Measurements from ENCODE around the gene PHKA2. TPM values are rescaled to one million over a fixed set of nuclear protein-coding genes. Genes with fewer than 3 reads are reported as not detected.

Gene PHKA2
- total and polyA plus RNA-seq, 2 of the 4 experiments (the other 2 are of a cell fraction), result 10.0 to 21.5 TPM

DNA sequence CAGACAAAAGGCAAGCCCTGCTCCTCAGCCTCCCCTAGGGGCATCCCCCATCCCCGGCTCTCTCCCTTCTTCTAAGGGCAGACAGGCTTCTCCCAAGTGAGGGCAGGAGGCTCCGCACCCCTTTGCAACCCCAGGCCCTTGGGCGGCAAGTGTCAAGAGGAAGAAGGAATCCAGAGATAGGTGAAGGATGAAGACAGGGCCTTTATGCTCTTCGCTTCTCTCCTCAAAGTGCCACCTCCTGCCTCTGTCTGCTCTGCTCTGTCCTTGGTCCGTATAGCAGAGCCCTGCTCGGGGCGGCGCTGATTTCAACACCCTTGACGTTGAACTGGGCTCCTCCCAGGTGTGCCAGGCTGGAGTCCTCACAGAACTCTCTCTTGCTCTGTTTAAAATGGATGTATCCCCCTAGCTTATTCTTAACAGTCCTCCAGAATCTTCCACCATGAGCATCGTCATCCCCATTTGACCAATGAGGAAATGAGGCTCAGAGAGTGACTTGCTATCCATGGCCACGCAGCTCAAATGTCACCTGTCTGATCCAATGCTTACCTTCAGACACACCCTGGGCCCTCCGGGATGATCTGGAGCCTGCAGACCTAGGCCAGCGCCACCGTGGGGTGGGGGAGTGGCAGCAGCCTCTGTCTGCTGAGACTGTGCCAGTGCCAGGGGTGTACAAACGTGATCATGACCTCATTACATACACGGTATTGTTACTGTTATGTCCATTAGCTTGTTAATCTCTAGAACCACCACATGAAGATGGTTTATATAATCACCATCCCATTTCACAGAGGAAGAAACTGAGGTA is 99.8 kb downstream of the PHKA2 start (continued):
- no peak for TF ChIP-seq RFX5 (IDR thresholded peaks at IDR 0.05; ENCODE audit: low read depth, low read length)

GRCh38 chrX:18883234-18883960 is 100.5 kb downstream of the PHKA2 start:
- Histone ChIP-seq H2BK5ac (ENCODE audit: low read depth, low read length, poor library complexity, severe bottlenecking) (no peak overlapping the region), H3K4ac (ENCODE audit: low read depth, low read length) (no peak overlapping the region), H4K8ac (ENCODE audit: low read depth in 2 of 2, low read length in 2 of 2) (no peak overlapping the region), H4K5ac (ENCODE audit: low read depth, low read length) (no peak overlapping the region), H3K9me1 (ENCODE audit: insufficient read depth, low read length) (no peaks in the 10 kb centered on the region; the same call in 1 of the 2 replicates), H3K4me1 (ENCODE audit: control insufficient read depth, insufficient read depth, low read length) (peaks cover 11% of the 10 kb centered on the region; the same call in 1 of the 2 replicates), H3K27ac (ENCODE audit: insufficient read depth, low read length) (no peak overlapping the region), H2BK15ac (ENCODE audit: low read depth, low read length) (no peak overlapping the region), H3K14ac (replicated peaks; ENCODE audit: low read depth, low read length) (no peak overlapping the region), H3K27me3 (ENCODE audit: control insufficient read depth, insufficient read depth, low read length) (no peaks in the 10 kb centered on the region; the same call in 1 of the 2 replicates), H3K9ac (ENCODE audit: low read depth, low read length) (no peak overlapping the region), H2AK9ac (replicated peaks; ENCODE audit: low read depth, low read length, poor library complexity) (no peak overlapping the region), H4K20me1 (ENCODE audit: insufficient read depth, low read length) (no peaks in the 10 kb centered on the region), H3K79me1 (ENCODE audit: low read depth in 1 of 2, low read length in 2 of 2) (no peaks in the 10 kb centered on the region), H2AFZ (replicated peaks; ENCODE audit: low read length, poor library complexity) (no peak overlapping the region), H3K9me3 (ENCODE audit: control insufficient read depth, insufficient read depth, low read length) (peaks cover 4% of the 10 kb centered on the region; the same call in 1 of the 2 replicates), H2BK120ac (ENCODE audit: low read depth, low read length) (no peak overlapping the region), H3K4me2 (ENCODE audit: low read depth, low read length) (no peak overlapping the region), H2BK20ac (ENCODE audit: low read depth, low read length) (no peak overlapping the region), H3K4me3 (ENCODE audit: insufficient read depth, low read depth, low read length) (no peak overlapping the region), H4K91ac (ENCODE audit: insufficient read depth, low read depth, low read length) (no peak overlapping the region), H3K18ac (ENCODE audit: low read depth, low read length) (no peak overlapping the region), H3K56ac (ENCODE audit: extremely low read depth, insufficient read depth, low read length) (no peak overlapping the region), H3K23ac (ENCODE audit: low read depth, low read length) (no peak overlapping the region), H3K36me3 (ENCODE audit: control insufficient read depth, insufficient read depth, low read length) (no peaks in the 10 kb centered on the region), H2AK5ac (ENCODE audit: low read depth, low read length) (no peak overlapping the region)
- ATAC-seq (ENCODE audit: low read depth) (no peak), DNase-seq (no peak)
- dilution Hi-C loops (cut with HindIII; ENCODE audit: low sequenced_read_pairs, unreplicated experiment), result no loop called here
- WGBS, 2 experiments (ENCODE audit: extremely low coverage in 2 of 2, insufficient read length in 1 of 2), result no CpG with 5 or more reads among the region's 12 CpGs
- ChIA-PET POLR2A (ENCODE audit: unreplicated experiment) (no interaction called here), CTCF (no interaction called here)
- intact Hi-C loops (cut with micrococcal nuclease), result no loop called here
- in situ Hi-C loops (cut with MboI; ENCODE audit: low sequenced_read_pairs), result no loop called here
- no TSS peak for BruUV-seq (replicated peaks)
- TF ChIP-seq, protein P1, sequence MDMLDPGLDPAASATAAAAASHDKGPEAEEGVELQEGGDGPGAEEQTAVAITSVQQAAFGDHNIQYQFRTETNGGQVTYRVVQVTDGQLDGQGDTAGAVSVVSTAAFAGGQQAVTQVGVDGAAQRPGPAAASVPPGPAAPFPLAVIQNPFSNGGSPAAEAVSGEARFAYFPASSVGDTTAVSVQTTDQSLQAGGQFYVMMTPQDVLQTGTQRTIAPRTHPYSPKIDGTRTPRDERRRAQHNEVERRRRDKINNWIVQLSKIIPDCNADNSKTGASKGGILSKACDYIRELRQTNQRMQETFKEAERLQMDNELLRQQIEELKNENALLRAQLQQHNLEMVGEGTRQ (IDR thresholded peaks at IDR 0.05; ENCODE audit: low read depth, low read length), result no peak
- TF ChIP-seq BHLHE40 (IDR thresholded peaks at IDR 0.05; ENCODE audit: low read depth, low read length), result no peak
- no peak for TF ChIP-seq FOS (IDR thresholded peaks at IDR 0.05; ENCODE audit: low read depth, low read length)
- TF ChIP-seq SMC3 (IDR thresholded peaks at IDR 0.05; ENCODE audit: low read depth, low read length), result no peak
- no peak for TF ChIP-seq CHD1 (IDR thresholded peaks at IDR 0.05; ENCODE audit: low read depth, low read length)
- TF ChIP-seq RFX5 (IDR thresholded peaks at IDR 0.05; ENCODE audit: low read depth, low read length), result no peak
- TF ChIP-seq, protein P2, sequence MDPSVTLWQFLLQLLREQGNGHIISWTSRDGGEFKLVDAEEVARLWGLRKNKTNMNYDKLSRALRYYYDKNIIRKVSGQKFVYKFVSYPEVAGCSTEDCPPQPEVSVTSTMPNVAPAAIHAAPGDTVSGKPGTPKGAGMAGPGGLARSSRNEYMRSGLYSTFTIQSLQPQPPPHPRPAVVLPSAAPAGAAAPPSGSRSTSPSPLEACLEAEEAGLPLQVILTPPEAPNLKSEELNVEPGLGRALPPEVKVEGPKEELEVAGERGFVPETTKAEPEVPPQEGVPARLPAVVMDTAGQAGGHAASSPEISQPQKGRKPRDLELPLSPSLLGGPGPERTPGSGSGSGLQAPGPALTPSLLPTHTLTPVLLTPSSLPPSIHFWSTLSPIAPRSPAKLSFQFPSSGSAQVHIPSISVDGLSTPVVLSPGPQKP (IDR thresholded peaks at IDR 0.05; ENCODE audit: borderline replicate concordance, low read depth, low read length), result no peak
- TF ChIP-seq MXI1 (IDR thresholded peaks at IDR 0.05; ENCODE audit: borderline replicate concordance, low read depth, low read length), result no peak
- TF ChIP-seq CEBPB (IDR thresholded peaks at IDR 0.05; ENCODE audit: low read depth, low read length), result no peak
- TF ChIP-seq POLR2A (IDR thresholded peaks at IDR 0.05; ENCODE audit: low read depth, low read length), result no peak
- TF ChIP-seq NFE2L2 (IDR thresholded peaks at IDR 0.05; ENCODE audit: low read depth, low read length), result no peak
- TF ChIP-seq MAFK (IDR thresholded peaks at IDR 0.05; ENCODE audit: low read depth, low read length), result no peak
- no peak for TF ChIP-seq RCOR1 (IDR thresholded peaks at IDR 0.05; ENCODE audit: insufficient replicate concordance, low read length)
